G401.6 (cell line): ENCODE data around the gene CEP112.

ENCODE experiments used
- FAIRE-seq: peaks from 2 replicates; lab custom pipeline; 2012; peaks lifted over from hg19 to GRCh38; lab: Jason Lieb, UNC

Gene CEP112

DNA sequence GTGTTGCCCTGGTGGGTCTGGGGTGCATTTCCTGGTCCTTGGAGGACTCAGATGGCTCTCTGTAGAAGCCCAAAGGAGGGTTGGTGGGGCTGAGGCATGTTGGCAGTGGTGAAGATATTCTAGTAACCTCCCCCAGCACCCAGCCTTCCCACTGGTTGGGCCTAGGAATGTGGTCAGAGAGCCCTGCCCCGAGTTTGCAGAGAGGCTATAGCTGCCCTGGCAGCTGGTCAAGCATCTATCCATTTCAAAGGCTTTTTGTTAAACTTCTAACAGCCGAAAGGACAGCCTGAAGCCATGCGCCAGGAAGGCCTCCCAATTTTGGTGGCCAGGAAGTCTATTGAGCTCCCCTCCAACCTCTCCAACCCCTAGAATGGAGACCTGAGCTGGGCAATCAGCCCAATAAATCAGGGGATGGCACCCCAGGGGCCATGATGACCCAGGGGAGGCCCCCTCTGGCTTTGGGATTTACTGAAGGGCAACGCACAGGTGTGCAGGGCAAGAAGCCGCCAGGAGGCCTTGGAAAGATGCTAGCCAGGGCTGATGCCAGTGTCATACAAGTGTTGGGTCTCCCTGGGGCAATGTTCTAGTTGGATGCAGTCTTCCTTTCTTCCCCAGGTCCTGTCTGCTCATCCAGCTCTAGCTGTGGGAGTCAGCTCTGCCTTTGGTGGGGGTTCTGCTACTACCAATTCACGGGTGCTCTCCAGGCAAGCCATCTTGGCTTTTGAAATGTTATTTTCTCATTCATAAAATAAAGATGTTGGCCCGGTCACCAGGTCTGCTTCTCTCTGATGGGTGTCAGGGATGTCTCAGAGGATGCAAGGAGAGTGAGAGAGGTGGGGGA, 599.6 kb downstream of the CEP112 start:
- FAIRE-seq: no peak

GRCh38 chr17:65589321-65589720, 602.6 kb downstream of the CEP112 start:
- no peak for FAIRE-seq

DNA sequence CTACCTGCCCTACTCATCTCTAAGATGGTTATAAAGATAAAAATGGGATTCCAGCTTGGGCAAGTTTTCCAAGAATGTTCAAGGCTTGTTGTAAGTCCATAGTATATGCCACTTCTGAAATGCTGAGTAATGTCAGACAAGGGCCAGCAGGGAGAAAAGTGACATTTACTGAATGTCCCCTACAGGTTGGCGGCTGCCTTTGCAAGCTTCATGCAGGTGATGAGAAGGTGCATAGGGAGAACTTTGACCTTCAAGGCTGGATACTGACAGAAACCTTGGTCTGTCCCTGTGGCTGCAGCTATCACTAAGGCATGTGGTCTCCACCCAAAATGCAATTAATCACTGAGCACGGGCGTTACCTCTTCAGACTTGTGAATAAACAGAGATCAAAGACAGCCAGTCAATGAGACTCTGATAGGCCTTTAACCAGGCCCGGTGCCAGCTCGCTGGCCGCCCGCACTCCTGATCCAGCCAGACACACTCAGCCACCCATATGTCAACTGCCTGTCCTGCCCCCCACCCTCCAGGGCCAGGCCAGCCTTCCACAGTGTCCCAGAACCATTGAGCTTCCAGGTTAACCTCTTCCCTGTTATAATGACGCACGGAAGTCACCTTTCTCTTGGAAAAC, 603.6 kb downstream of the CEP112 start:
- no peak for FAIRE-seq

GRCh38 chr17:65587534-65588180, 604.3 kb downstream of the CEP112 start:
- FAIRE-seq: no peak

GRCh38 chr17:65586899-65587298, 605.0 kb downstream of the CEP112 start:
- FAIRE-seq: no peak
